Activated CD8-positive, alpha-beta memory T cell treated with anti-CD3 and anti-CD28 coated beads, Interleukin-2, amount 50 U/mL, for 24 hours (primary cell): Measurements from ENCODE around the gene CAPRIN2.

Experiments used
- DNase-seq: peaks from one replicate; pipeline ENCODE4 v3.0.0-alpha.2; 2020; ENCODE audit errors: extremely low read depth

CAPRIN2 gene

GRCh38 chr12:30754750-30755394, at the start of gene CAPRIN2:
CAPRIN2 (minus strand) TSS chr12:30754951; CDS start chr12:30753520, 1,431 bp downstream.
- peak; percentile 75 for DNase-seq

GRCh38 chr12:30797689-30798088, 42.9 kb upstream of the CAPRIN2 start:
- no peak for DNase-seq

GRCh38 chr12:30796891-30797371, 42.2 kb upstream of the CAPRIN2 start:
- DNase-seq: no peak

- no peak for DNase-seq
Measured at GRCh38 chr12:30796313-30796780, 41.6 kb upstream of the CAPRIN2 start.

GRCh38 chr12:30795410-30796312, 40.9 kb upstream of the CAPRIN2 start:
- DNase-seq: peak; percentile 21

GRCh38 chr12:30794591-30795409, 40.0 kb upstream of the CAPRIN2 start:
- DNase-seq: peak; percentile 2

GRCh38 chr12:30794020-30794419, 39.3 kb upstream of the CAPRIN2 start:
- no peak for DNase-seq

GRCh38 chr12:30792648-30793499, 38.1 kb upstream of the CAPRIN2 start:
- DNase-seq: no peak

- DNase-seq: no peak
Measured at GRCh38 chr12:30792085-30792484, 37.3 kb upstream of the CAPRIN2 start.

GRCh38 chr12:30788754-30789153, 34.0 kb upstream of the CAPRIN2 start:
- no peak for DNase-seq

GRCh38 chr12:30785630-30786029, 30.9 kb upstream of the CAPRIN2 start:
- DNase-seq: no peak

GRCh38 chr12:30784508-30784907, 29.8 kb upstream of the CAPRIN2 start:
- DNase-seq: no peak

- no peak for DNase-seq
Measured at GRCh38 chr12:30783946-30784345, 29.2 kb upstream of the CAPRIN2 start.

GRCh38 chr12:30782316-30783173, 27.8 kb upstream of the CAPRIN2 start:
- no peak for DNase-seq

- no peak for DNase-seq
Measured at GRCh38 chr12:30779578-30779977, 24.8 kb upstream of the CAPRIN2 start.

GRCh38 chr12:30779178-30779577, 24.4 kb upstream of the CAPRIN2 start:
- no peak for DNase-seq

- no peak for DNase-seq
Measured at GRCh38 chr12:30774599-30774998, 19.8 kb upstream of the CAPRIN2 start.

- no peak for DNase-seq
Measured at GRCh38 chr12:30769802-30770201, 15.1 kb upstream of the CAPRIN2 start.

- DNase-seq: no peak
Measured at GRCh38 chr12:30764251-30764650, 9.5 kb upstream of the CAPRIN2 start.

GRCh38 chr12:30763053-30763452, 8.3 kb upstream of the CAPRIN2 start:
- no peak for DNase-seq
